C1 segment of cervical spinal cord (tissue), 14 donors: ENCODE results near the gene ZNF687.

ENCODE experiments used
- DNase-seq, 14 donors: peaks; one replicate each; lab custom pipeline; 2025; lab: John Stamatoyannopoulos, UW

Gene ZNF687

GRCh38 chr1:151312411-151312810, 30.3 kb downstream of the ZNF687 start:
- DNase-seq, result no peak

- no peak for DNase-seq
Observed at GRCh38 chr1:151312826-151313225, 30.7 kb downstream of the ZNF687 start.

GRCh38 chr1:151313501-151313900, 31.4 kb downstream of the ZNF687 start:
- DNase-seq, result peak in 1 of 14 donors; percentile 26

GRCh38 chr1:151314137-151314875, 32.2 kb downstream of the ZNF687 start:
- DNase-seq, result peak in 12 of 14 donors; percentile 19 to 88 (median 79)

DNA sequence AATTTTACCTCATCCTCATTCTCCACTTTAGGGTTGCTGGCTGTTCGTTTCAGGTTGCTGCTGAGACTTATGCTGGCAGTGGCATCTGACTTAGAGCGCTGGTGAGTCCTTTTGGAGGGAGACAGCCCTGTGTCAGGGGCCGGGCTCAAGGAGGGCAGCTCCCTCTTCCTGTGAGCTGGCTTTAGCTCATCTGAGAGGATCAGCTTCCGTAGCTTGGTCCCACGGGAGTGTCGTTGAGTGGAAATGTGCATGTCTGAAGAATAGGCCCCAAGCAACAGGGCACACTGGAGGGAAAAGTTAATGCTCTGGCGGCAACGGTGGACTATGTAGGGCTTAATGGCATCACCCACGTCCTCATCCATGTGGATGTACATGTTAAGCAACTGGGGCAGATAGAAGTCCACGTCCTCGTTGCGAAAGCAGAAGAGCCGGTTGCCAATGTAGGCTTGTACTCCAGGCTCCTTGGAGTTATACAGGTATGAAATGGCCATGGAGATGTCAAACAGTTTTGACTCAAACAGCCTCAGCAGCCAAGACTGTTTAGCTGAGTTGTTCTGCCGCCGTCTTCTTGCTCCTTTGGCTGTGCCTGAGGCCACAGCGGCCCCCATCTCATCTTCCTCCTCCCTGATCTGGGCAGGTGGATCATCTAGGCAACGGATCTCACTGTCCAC, 33.6 kb downstream of the ZNF687 start:
- DNase-seq, result no peak

- no peak for DNase-seq
Observed at GRCh38 chr1:151318975-151319374, 36.9 kb downstream of the ZNF687 start.

GRCh38 chr1:151324390-151324930, 42.4 kb downstream of the ZNF687 start:
- DNase-seq, result peak in 1 of 14 donors; percentile 69

DNA sequence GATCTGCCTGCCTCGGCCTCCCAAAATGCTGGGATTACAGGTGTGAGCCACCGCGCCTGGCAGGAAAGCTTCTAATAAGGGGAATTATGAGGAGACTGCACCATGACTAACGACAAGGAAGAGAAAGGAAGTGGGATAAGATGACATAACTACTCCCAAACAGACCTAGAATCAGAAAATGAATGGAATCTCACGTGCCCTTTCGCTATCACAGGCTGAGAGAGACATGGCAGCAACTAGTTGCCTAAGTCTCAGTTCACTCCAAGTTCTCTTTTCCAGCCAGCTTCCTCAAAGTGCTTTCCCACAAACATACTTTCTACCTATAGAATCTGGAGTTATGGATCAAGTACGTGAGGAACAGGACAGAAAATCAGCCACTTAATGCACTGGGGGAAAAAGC, 43.1 kb downstream of the ZNF687 start:
- no peak for DNase-seq

- DNase-seq, result no peak
Observed at GRCh38 chr1:151325646-151326429, 43.7 kb downstream of the ZNF687 start.

- DNase-seq, result peak in 6 of 14 donors; percentile 54 to 77 (median 60)
Observed at GRCh38 chr1:151326619-151327222, 44.6 kb downstream of the ZNF687 start.

GRCh38 chr1:151327223-151327902, 45.3 kb downstream of the ZNF687 start, which contains the start of gene PI4KB:
PI4KB (minus strand) TSS chr1:151327416; CDS start chr1:151316481, 10,935 bp downstream.
- peak; percentile 42 to 98 (median 86) for DNase-seq

GRCh38 chr1:151327903-151328674, 46.0 kb downstream of the ZNF687 start:
- DNase-seq, result peak in 2 of 14 donors; percentile 58 to 61

DNA sequence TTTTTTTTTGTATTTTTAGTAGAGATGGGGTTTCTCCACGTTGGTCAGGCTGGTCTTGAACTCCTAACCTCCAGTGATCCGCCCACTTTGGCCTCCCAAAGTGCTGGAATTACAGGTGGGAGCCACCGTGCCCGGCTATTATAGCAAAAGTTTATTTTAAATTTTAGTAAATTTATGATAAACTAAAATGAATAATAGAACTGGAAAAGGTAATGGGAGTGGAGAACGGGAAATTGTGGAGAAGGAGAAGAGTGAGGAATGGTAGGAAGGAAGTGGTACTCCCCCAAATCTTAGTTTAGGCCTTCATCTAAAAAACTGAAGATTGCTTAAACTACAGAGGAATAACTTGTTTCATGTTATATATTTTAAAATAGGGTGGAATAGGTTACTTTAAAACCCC, 52.7 kb downstream of the ZNF687 start:
- no peak for DNase-seq

- no peak for DNase-seq
Observed at GRCh38 chr1:151336556-151336955, 54.5 kb downstream of the ZNF687 start.

DNA sequence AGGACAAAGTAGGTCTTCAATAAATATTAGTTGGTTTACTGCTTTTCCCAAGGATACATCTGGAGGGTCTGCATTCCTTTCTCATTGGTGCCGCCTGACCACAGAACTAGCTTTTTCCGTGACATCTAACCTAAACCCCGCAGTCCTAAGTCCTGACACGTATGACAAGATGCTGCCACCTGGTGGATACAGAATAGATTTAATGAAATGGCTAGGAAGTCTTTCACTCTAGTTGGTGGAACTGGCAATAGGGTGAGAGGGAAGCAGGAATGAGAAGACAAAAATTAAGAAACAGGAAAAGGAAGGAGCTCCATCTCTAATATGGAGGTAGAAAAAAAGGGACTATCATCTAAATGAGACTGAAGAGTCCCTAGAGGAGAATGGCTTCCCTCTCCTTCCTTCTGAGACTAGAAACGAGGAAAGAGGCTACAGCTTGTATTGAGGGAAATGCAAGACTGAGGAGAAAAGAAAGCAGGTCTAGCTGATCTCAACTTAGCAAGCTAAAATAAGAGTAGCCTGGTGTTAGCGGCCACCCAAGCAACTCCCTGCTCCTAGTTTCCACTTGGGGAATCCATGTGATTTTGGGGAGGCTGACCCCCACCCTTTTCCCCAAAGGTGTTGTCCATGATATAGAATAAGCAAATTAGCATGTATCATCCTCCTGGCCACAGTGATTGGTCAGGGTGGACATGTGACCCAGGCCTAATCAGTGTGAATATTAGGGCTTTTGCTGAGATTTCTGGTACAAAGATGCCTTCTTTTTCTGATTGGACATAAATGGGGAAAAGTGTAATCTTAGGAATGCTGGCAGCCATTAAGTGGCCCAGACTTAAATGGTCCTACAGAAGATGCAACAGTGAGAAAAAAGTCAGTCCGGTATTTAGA, 59.0 kb downstream of the ZNF687 start:
- peak in 8 of 14 donors; percentile 7 to 68 (median 24) for DNase-seq
